Endothelial cell of umbilical vein (primary cell): ENCODE measurements around the gene OSTC. TPM values are rescaled to one million over a fixed set of nuclear protein-coding genes. Genes with fewer than 3 reads are reported as not detected.

Source experiments
- BruUV-seq: library from RNA; stranded (reverse); fragments of 400-500 nt; replicated peaks from 2 replicates; lab custom pipeline; 2021; lab: Mats Ljungman, UMichigan
- CTCF ChIA-PET: fragments of 300-600, 350-600 bp; sonication (Branson Sonifier 250); formaldehyde crosslinking; loops from one replicate; lab custom pipeline; 2021; ENCODE audit warnings: antibody characterized with exemption, inconsistent platforms; lab: Charles Lee
- POLR2A ChIA-PET: fragments of 300-600, 350-600 bp; sonication (Branson Sonifier 250); formaldehyde crosslinking; loops from one replicate; lab custom pipeline; 2021; ENCODE audit warnings: antibody characterized with exemption, inconsistent platforms; lab: Charles Lee
- DNase-seq: peaks from one replicate; pipeline ENCODE4 v3.0.0-alpha.2; 2011; ENCODE audit warnings: low read depth, low spot score
- FAIRE-seq: peaks from 2 replicates; lab custom pipeline; 2011; peaks lifted over from hg19 to GRCh38; lab: Jason Lieb, UNC
- H2AFZ ChIP-seq: 2 replicates; pipeline ENCODE4 v1.6.0; 2012; ENCODE audit warnings: low read depth, low read length, control low read depth, inconsistent platforms
- H3K27ac ChIP-seq: 2 replicates; pipeline ENCODE4 v1.5.1; 2011; ENCODE audit warnings: low read depth, mild to moderate bottlenecking, control low read depth, low read length, moderate library complexity; ENCODE audit not compliant: insufficient read depth
- H3K27me3 ChIP-seq, 2 experiments: 2 replicates each; pipeline versions ENCODE4 v1.6.0 to v1.6.1; 2011; ENCODE audit warnings: low read length in 2 of 2, mixed read lengths in 1 of 2; ENCODE audit not compliant: control insufficient read depth in 2 of 2, insufficient read depth in 2 of 2
- H3K36me3 ChIP-seq, 2 experiments: 2 replicates in 1 of 2; 3 replicates in 1 of 2; pipeline ENCODE4 v1.5.1; 2011; ENCODE audit warnings: low read length in 2 of 2, mild to moderate bottlenecking in 1 of 2, moderate library complexity in 1 of 2; ENCODE audit not compliant: control insufficient read depth in 2 of 2, insufficient read depth in 2 of 2; ENCODE audit errors: extremely low read depth in 1 of 2
- H3K4me1 ChIP-seq: 3 replicates; pipeline ENCODE4 v1.5.1; 2011; ENCODE audit warnings: mild to moderate bottlenecking, low read length; ENCODE audit not compliant: control insufficient read depth, insufficient read depth; ENCODE audit errors: extremely low read depth
- H3K4me2 ChIP-seq: 2 replicates; pipeline ENCODE4 v1.6.1; 2011; ENCODE audit warnings: low read length, control low read depth, mixed read lengths; ENCODE audit not compliant: insufficient read depth
- H3K4me3 ChIP-seq, 3 experiments: fragments of 200-600 bp in 1 of 3; sonication (generic), shearing (Covaris generic) in 1 of 3; replicated peaks in 1 of 3; 2 replicates each; pipeline ENCODE4 v1.5.1; 2011 to 2016; ENCODE audit warnings: control low read depth in 3 of 3, low read length in 3 of 3, mild to moderate bottlenecking in 2 of 3, inconsistent platforms in 1 of 3, low read depth in 1 of 3, moderate library complexity in 1 of 3; ENCODE audit not compliant: insufficient read depth in 1 of 3
- H3K79me2 ChIP-seq: 2 replicates; pipeline ENCODE4 v1.6.0; 2012; ENCODE audit warnings: low read length, inconsistent platforms; ENCODE audit not compliant: control insufficient read depth, insufficient read depth
- H3K9ac ChIP-seq: replicated peaks from 2 replicates; pipeline ENCODE3; 2011; ENCODE audit warnings: low read length, control low read depth; ENCODE audit not compliant: insufficient read depth; ENCODE audit errors: extremely low read depth
- H3K9me1 ChIP-seq: replicated peaks from 3 replicates; pipeline ENCODE4 v1.6.0; 2011; ENCODE audit warnings: mild to moderate bottlenecking, low read length; ENCODE audit not compliant: control insufficient read depth, insufficient read depth; ENCODE audit errors: extremely low read depth
- H3K9me3 ChIP-seq: replicated peaks from 2 replicates; pipeline ENCODE4 v1.5.1; 2012; ENCODE audit warnings: low read length, inconsistent platforms; ENCODE audit not compliant: control insufficient read depth, insufficient read depth
- H4K20me1 ChIP-seq: replicated peaks from 2 replicates; pipeline ENCODE3; 2011; ENCODE audit warnings: mild to moderate bottlenecking, low read length; ENCODE audit not compliant: control insufficient read depth, insufficient read depth; ENCODE audit errors: extremely low read depth
- JUN ChIP-seq: IDR thresholded peaks from 2 replicates; pipeline ENCODE4 v1.6.1; 2011; ENCODE audit warnings: borderline replicate concordance, low read depth; ENCODE audit not compliant: insufficient read length, insufficient read depth
- POLR2A ChIP-seq: IDR thresholded peaks from 2 replicates; pipeline ENCODE4 v1.6.1; 2012; ENCODE audit warnings: low read depth, mild to moderate bottlenecking, control low read depth, low read length
- POLR2AphosphoS5 ChIP-seq: IDR thresholded peaks from 2 replicates; pipeline ENCODE4 v1.6.1; 2012; ENCODE audit warnings: low read depth, mild to moderate bottlenecking, control low read depth, low read length, moderate library complexity; ENCODE audit not compliant: insufficient read depth
- dilution Hi-C: fragments of 300-500 bp; cut with MboI; formaldehyde crosslinking; loops from one replicate; pipeline ENCODE4 v1.15.0; 2019; ENCODE audit warnings: low sequenced_read_pairs; ENCODE audit not compliant: extremely low pct_ligation_motif_present
- intact Hi-C: fragments of 100-400 bp; cut with micrococcal nuclease; formaldehyde crosslinking; loops from one replicate; pipeline ENCODE4 v1.10.0; 2022
- polyA plus RNA-seq, 4 experiments: library from polyadenylated mRNA; depleted of rRNA in 3 of 4; stranded (reverse) in 3 of 4; unstranded in 1 of 4; fragments of >200 nt; gene quantifications; 2 replicates each; pipeline versions ENCODE4 v1.2.1 to v1.2.3, GENCODE V29; 2011 to 2012; ENCODE audit warnings: missing spikeins in 1 of 4
- total RNA-seq: library from RNA; stranded (reverse); gene quantifications from 2 replicates; pipeline ENCODE4 v1.2.3, GENCODE V29; 2021
- TF ChIP-seq, protein P1 (sequence below): IDR thresholded peaks from 2 replicates; pipeline ENCODE4 v1.6.1; 2011; ENCODE audit not compliant: insufficient read depth, insufficient read length

The OSTC gene
- total and polyA plus RNA-seq, 2 donors (not counting 3 experiments of a cell fraction or from before 2014, with no cell fraction given) = 196 to 310 TPM

DNA sequence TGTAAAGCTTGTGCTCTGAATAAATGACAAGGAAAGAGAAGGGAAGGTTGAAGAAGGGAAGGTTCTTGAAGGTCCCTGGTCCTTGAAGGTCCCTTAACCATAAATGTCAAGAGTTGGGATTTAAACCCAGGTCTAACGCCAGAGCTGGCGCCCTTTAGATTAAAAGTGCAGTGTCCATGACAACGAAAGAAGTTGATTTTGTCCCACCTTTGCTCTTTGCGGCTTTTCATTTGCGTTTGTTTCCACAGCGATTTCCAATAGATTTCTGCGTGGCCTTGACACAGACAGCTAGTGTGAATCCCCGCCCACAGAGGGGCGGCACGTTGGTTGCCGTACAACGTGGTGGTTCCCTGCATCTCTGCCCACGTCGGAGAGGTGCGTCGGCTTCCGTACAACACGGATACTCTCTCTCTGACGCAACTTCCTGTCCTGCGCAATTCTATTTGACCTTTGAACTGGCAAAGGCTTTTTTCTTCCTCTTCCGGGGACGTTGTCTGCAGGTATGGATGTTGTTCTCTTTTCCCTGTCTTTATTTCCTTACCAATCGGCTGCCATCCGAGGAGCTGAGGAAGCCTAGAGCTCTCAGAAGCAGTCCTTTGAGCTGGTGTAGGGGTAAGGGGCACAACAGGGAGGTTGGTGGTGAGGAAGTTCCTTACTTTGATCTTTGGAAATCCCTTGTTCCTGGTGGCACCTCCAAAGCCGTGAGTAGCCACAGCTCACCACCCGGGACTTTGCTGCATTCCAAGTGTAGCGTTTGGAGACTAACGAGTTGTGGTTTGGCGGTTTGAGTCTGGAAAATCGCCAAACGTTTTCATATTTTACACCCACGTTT is 30.1 kb upstream of the OSTC start, which contains the start of gene RPL34:
RPL34 (plus strand) TSS at position 476 of the 832 bp plus-strand sequence. CDS start 1,384 bp downstream, outside the sequence.
- TF ChIP-seq POLR2A (peak; percentile 97), JUN (no peak), POLR2AphosphoS5 (peak; percentile 82)
- TF ChIP-seq, protein P1, sequence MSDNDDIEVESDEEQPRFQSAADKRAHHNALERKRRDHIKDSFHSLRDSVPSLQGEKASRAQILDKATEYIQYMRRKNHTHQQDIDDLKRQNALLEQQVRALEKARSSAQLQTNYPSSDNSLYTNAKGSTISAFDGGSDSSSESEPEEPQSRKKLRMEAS = peak; percentile 42
- dilution Hi-C loops = no loop called here
- ChIA-PET CTCF (interaction anchor here (0.6 to 2.0 kb wide), 5 partner anchors 13 to 601 kb away, joined by 3 to 9 read pairs (median 5); partner anchors contain the start of gene OSTC), POLR2A (interaction anchor here (1.0 to 1.4 kb wide), 4 partner anchors 10 to 30 kb away, joined by 3 to 6 read pairs (median 4); partner anchors contain the start of gene OSTC)
- Histone ChIP-seq H3K79me2 (peaks cover 43% of the 10 kb centered on the region), H3K4me2 (peak within 1 kb of the TSS; percentile 71), H3K9ac (peak within 1 kb of the TSS; percentile 95), H4K20me1 (no peaks in the 10 kb centered on the region), H3K27me3 (no peaks in the 10 kb centered on the region), H3K4me1 (peaks cover 23% of the 10 kb centered on the region), H3K9me3 (no peaks in the 10 kb centered on the region), H3K4me3 (peak within 1 kb of the TSS; percentile 49 to 95 (median 74)), H2AFZ (peak within 1 kb of the TSS; percentile 85), H3K27ac (peak within 1 kb of the TSS; percentile 81), H3K9me1 (no peaks in the 10 kb centered on the region), H3K36me3 (peaks cover 8 to 21% of the 10 kb centered on the region in 2 experiments)
- intact Hi-C loops = loop anchor here (1.0 kb wide), 3 partner anchors 28 to 48 kb away; partner anchors contain the start of gene OSTC
- DNase-seq = peak; percentile 99
- peak; percentile 97 for FAIRE-seq
- BruUV-seq = TSS peak; percentile 60
